H7 (cell line): ENCODE measurements around the gene LDB1. TPM values are rescaled to one million over a fixed set of nuclear protein-coding genes. Genes with fewer than 3 reads are reported as not detected.

Experiments
- DNase-seq: peaks from one replicate; pipeline ENCODE4 v3.0.0; 2012
- H3K27me3 ChIP-seq: 2 replicates; pipeline ENCODE4 v1.6.0; 2011; ENCODE audit warnings: mild to moderate bottlenecking, low read length; ENCODE audit not compliant: control insufficient read depth, insufficient read depth
- H3K36me3 ChIP-seq: replicated peaks from 2 replicates; pipeline ENCODE4 v1.5.1; 2011; ENCODE audit warnings: low read length; ENCODE audit not compliant: control insufficient read depth, insufficient read depth
- H3K4me3 ChIP-seq: 2 replicates; pipeline ENCODE4 v1.5.1; 2011; ENCODE audit warnings: low read depth, mild to moderate bottlenecking, control low read depth, low read length, moderate library complexity; ENCODE audit not compliant: insufficient read depth
- total RNA-seq: library from RNA; depleted of rRNA; stranded (reverse); fragments of >200 nt; shearing (Covaris generic); gene quantifications from 2 replicates; pipeline ENCODE4 v1.2.3, GENCODE V29; 2014; rRNA removed

The LDB1 gene
- 85.5 and 87.2 TPM in 2 replicates for total RNA-seq

GRCh38 chr10:102120142-102120990, at the start of gene LDB1:
Gene LDB1 (minus strand): TSS chr10:102120368. CDS start chr10:102120110, 258 bp downstream.
- Histone ChIP-seq H3K36me3 (no peaks in the 10 kb centered on the region), H3K4me3 (peak within 1 kb of the TSS; percentile 89), H3K27me3 (no peaks in the 10 kb centered on the region)
- DNase-seq = peak; percentile 93

DNA sequence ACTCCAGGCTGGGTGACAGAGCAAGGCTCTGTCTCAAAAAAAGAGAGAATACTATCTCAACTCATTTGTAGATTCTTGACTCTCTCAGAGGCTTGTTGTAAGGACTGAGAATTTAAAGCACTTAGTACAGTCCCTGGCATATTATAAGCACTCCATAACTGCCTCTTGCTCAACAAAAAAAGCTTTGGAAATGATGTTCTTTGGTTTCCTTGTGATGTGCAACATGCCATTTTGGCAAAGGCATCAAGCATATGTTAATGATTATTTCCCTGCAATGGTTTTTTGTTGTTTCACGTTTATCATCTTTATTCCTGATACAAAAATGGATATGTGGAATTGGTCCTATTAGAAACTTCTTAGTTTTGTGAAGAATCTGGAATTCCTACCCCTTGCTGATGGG, 47.7 kb upstream of the LDB1 start:
- H3K36me3 ChIP-seq = no peaks in the 10 kb centered on the region; the same call in 1 of the 2 replicates
- no peaks in the 10 kb centered on the region for H3K27me3 ChIP-seq
- no peak overlapping the region for H3K4me3 ChIP-seq
- no peak for DNase-seq

DNA sequence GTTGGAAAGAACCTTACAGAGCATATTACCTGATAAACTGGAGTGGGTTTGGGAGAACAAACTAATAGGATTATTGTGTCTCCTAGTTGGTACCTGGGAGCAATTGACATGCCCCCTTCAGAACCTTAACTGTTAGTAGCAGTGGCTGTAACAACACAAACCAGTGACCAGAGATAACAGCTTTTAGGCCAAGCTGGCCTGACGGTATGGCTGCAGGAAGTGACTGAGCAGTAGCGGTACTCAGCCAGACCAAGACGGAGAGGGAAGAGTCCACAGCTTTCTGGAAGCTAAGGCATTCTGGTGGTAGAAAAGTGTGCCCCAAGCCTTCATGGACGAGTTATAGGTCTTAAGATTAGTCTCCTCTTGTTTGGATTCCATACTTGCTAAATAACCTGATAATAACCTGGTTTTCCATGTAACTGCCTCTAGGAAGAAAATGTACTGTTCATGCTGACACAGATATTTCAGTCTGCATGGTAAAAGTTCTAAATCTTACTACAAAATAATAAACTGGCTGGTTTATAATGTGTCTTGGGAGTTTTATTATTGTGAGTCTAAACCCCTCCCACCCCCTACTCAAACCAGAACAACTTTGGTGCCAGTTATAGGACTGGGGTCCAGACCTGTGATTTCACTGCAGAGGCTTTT, 43.3 kb upstream of the LDB1 start:
- Histone ChIP-seq H3K4me3 (no peak overlapping the region), H3K36me3 (peaks cover 35% of the 10 kb centered on the region), H3K27me3 (no peaks in the 10 kb centered on the region)
- no peak for DNase-seq

- no peak overlapping the region for H3K4me3 ChIP-seq
- peaks cover 53% of the 10 kb centered on the region for H3K36me3 ChIP-seq
- H3K27me3 ChIP-seq = no peaks in the 10 kb centered on the region
- no peak for DNase-seq
These were observed 39.7 kb upstream of the LDB1 start for GRCh38 chr10:102159831-102160230.

DNA sequence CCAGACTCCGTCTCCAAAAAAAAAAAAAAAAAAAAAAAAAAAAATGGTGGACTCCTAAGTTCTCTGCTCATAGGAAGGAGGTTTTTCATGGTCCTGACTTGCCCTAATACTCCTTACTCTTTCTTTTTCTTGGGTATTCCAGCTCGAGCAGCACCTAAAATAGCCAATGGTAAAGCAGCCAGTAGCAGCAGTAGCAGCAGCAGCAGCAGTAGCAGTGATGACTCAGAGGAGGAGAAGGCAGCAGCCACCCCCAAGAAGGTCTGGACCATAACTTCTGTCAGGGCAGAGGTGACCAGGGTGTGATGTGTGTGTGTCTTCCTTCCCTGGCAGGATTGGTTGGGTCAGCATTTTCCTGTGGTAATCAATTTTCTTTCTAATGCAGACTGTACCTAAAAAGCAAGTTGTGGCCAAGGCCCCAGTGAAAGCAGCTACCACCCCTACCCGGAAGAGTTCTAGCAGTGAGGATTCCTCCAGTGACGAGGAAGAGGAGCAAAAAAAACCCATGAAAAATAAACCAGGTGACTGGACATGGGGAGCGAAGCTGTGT, 39.0 kb upstream of the LDB1 start:
- DNase-seq = no peak
- H3K4me3 ChIP-seq = no peak overlapping the region
- peaks cover 54% of the 10 kb centered on the region for H3K36me3 ChIP-seq
- H3K27me3 ChIP-seq = no peaks in the 10 kb centered on the region

DNA sequence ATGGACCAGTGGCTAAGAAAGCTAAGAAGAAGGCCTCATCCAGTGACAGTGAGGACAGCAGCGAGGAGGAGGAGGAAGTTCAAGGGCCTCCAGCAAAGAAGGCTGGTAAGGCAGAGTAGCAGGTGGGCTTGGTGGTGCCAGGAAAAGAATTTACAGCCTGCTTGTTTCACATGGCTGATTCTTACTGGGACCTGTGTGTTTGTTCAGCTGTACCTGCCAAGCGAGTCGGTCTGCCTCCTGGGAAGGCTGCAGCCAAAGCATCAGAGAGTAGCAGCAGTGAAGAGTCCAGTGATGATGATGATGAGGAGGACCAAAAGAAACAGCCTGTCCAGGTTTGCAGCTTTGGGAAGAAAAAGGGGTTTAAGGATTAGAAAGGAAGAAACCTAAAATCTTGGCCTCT, 37.1 kb upstream of the LDB1 start:
- H3K27me3 ChIP-seq = no peaks in the 10 kb centered on the region
- no peak for DNase-seq
- no peak overlapping the region for H3K4me3 ChIP-seq
- peaks cover 54% of the 10 kb centered on the region for H3K36me3 ChIP-seq

DNA sequence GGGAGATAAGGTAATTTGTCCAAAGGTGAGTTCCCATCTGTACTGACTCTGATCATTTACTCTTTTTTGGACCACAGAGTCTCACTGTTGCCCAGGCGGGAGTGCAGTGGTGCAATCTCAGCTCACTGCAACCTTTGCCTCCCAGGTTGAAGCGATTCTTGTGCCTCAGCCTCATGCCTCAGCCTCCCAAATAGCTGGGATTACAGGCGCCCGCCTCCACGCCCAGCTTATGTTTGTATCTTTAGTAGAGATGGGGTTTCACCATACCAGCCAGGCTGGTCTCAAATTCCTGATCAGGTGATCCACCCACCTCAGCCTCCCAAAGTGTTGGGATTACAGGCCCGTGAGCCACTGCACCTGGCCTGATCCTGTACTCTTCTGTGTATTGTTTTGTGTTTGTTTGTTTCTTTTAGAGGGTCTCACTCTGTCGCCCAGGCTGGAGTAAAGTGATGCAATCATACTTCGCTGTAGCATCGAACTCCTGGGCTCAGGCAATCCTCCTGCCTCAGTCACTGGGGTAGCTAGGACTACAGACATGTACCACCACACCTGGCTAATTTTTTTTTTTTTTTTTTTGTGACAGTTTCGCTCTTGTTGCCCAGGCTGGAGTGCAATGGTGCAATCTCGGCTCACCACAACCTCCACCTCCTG, 34.4 kb upstream of the LDB1 start:
- no peak for DNase-seq
- Histone ChIP-seq H3K4me3 (no peak overlapping the region), H3K36me3 (peaks cover 32% of the 10 kb centered on the region)

GRCh38 chr10:102153093-102153620, 33.0 kb upstream of the LDB1 start:
- H3K36me3 ChIP-seq = peaks cover 31% of the 10 kb centered on the region
- DNase-seq = peak; percentile 28
- H3K4me3 ChIP-seq = peak overlapping the region; percentile 98
- no peaks in the 10 kb centered on the region for H3K27me3 ChIP-seq

More for the DNA sequence above, 34.4 kb upstream of the LDB1 start:
- H3K27me3 ChIP-seq = no peaks in the 10 kb centered on the region

- peak overlapping the region; percentile 98 for H3K4me3 ChIP-seq
- DNase-seq = no peak
- H3K27me3 ChIP-seq = no peaks in the 10 kb centered on the region
- H3K36me3 ChIP-seq = peaks cover 31% of the 10 kb centered on the region
These were observed 32.4 kb upstream of the LDB1 start for GRCh38 chr10:102152545-102152890.

DNA sequence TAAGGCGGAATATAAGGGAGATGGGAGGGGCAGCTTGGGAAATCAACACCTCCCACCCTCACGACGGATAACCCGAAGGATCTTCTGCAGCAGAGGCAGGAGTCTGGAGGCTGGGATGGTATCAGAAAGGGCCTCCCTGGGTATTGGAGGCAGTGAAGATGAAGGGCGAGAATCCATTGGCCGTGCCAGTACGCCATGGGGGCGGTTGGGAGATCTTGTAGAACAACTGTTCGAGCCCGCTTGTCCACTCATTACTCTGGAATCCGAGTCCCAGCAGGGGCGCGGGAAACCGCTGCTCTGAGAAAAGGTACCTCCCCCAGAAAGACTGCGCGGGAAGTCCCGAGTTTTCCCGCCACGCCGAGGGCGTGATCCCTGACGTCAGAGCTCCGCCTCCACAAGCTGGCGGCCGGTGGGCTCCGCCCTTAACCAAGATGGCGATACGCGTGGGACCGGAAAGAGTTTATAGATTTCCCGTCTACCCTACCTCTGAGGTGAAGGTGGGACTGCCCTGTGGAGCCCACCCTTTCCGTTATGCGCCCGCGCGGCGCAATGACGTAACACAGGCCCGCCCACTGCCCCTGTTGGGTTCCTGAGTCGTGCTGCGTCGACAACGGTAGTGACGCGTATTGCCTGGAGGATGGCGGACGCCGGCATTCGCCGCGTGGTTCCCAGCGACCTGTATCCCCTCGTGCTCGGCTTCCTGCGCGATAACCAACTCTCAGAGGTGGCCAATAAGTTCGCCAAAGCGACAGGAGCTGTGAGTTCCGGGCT, 31.8 kb upstream of the LDB1 start, which contains the start of gene NOLC1:
NOLC1 (plus strand) TSS at position 616 of the 771 bp plus-strand sequence; CDS start at position 638, 22 bp downstream.
- Histone ChIP-seq H3K36me3 (peaks cover 28% of the 10 kb centered on the region), H3K27me3 (no peaks in the 10 kb centered on the region), H3K4me3 (peak within 1 kb of the TSS; percentile 98)
- DNase-seq = peak; percentile 97

GRCh38 chr10:102150970-102151773, 31.0 kb upstream of the LDB1 start:
- DNase-seq = no peak
- peaks cover 29% of the 10 kb centered on the region for H3K36me3 ChIP-seq
- peak overlapping the region; percentile 98 for H3K4me3 ChIP-seq
- no peaks in the 10 kb centered on the region for H3K27me3 ChIP-seq

DNA sequence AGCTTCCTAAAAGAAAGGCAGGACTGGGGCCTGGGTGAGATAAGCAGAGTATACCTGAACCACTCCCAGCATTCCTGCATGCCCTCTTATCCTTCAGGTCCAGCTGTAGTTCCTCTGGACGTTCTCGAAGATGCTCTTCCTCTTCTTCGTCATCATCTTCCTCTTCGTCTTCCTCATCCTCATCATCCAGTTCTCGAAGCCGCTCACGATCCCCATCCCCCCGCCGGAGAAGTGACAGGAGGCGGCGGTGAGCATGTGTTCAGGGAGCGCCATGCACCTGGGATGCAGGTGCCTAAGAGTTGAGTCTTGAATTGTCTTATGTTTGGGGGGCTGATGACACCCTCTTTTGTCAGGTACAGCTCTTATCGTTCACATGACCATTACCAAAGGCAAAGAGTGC, 28.1 kb upstream of the LDB1 start:
- H3K4me3 ChIP-seq = no peak overlapping the region
- H3K27me3 ChIP-seq = no peaks in the 10 kb centered on the region
- peak; percentile 23 for DNase-seq
- H3K36me3 ChIP-seq = peaks cover 43% of the 10 kb centered on the region

DNA sequence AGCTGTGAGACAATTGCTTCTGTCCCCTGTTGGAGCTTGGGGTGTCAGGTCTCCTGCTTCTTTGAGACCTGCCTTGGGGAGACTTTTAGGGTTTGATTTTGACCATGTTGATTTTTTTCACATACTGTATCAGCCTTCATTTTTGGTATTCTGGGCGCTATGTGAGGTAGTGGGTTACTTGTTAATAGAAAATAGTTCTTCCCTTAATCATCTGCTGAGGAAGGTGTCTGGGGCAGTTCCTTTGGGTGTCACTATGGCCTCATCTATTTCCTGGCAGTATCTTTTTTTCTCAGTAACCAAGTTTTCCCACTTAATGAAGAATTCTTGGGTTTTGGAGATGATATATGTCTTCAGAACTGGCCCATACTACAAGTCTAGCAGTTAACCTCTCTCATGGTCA, 27.4 kb upstream of the LDB1 start:
- H3K4me3 ChIP-seq = no peak overlapping the region
- H3K36me3 ChIP-seq = peaks cover 48% of the 10 kb centered on the region
- no peaks in the 10 kb centered on the region for H3K27me3 ChIP-seq
- DNase-seq = no peak
